Hepatocyte (in vitro differentiated cells): ENCODE measurements around the gene CAPN7. TPM values are rescaled to one million over a fixed set of nuclear protein-coding genes. Genes with fewer than 3 reads are reported as not detected.

Source experiments
- DNase-seq: peaks from one replicate; pipeline ENCODE4 v3.0.0-alpha.2; 2016; ENCODE audit warnings: low spot score
- H2AFZ ChIP-seq: fragments of 200-600 bp; sonication (generic); 2 replicates; pipeline ENCODE4 v1.6.0; 2016; ENCODE audit warnings: antibody characterized with exemption, mild to moderate bottlenecking
- H3K27ac ChIP-seq: fragments of 200-600 bp; sonication (generic); 2 replicates; pipeline ENCODE4 v1.5.1; 2016; ENCODE audit warnings: mild to moderate bottlenecking
- H3K27me3 ChIP-seq: fragments of 200-600 bp; sonication (generic); 2 replicates; pipeline ENCODE4 v1.6.1; 2016
- H3K36me3 ChIP-seq: fragments of 200-600 bp; sonication (generic); replicated peaks from 2 replicates; pipeline ENCODE4 v1.5.1; 2016; ENCODE audit warnings: low read depth; ENCODE audit not compliant: insufficient read depth
- H3K4me1 ChIP-seq: fragments of 200-600 bp; sonication (generic); 2 replicates; pipeline ENCODE4 v1.5.1; 2016; ENCODE audit warnings: mild to moderate bottlenecking, moderate library complexity; ENCODE audit not compliant: insufficient read depth
- H3K4me2 ChIP-seq: fragments of 200-600 bp; sonication (generic); 2 replicates; pipeline ENCODE4 v1.6.0; 2016
- H3K4me3 ChIP-seq: fragments of 200-600 bp; sonication (generic); 2 replicates; pipeline ENCODE4 v1.5.1; 2016; ENCODE audit warnings: mild to moderate bottlenecking
- H3K79me2 ChIP-seq: fragments of 200-600 bp; sonication (generic); 2 replicates; pipeline ENCODE4 v1.6.0; 2017; ENCODE audit warnings: mild to moderate bottlenecking
- H3K9me2 ChIP-seq: fragments of 200-600 bp; sonication (generic); replicated peaks from 2 replicates; pipeline ENCODE4 v1.6.0; 2017; ENCODE audit warnings: mild to moderate bottlenecking; ENCODE audit not compliant: insufficient read depth
- H3K9me3 ChIP-seq: fragments of 200-600 bp; sonication (generic); 2 replicates; pipeline ENCODE4 v1.5.1; 2016; ENCODE audit warnings: low read depth, mild to moderate bottlenecking
- H4K20me1 ChIP-seq: fragments of 200-600 bp; sonication (generic); 2 replicates; pipeline ENCODE4 v1.6.0; 2016; ENCODE audit warnings: mild to moderate bottlenecking; ENCODE audit not compliant: insufficient read depth, poor library complexity, severe bottlenecking
- CTCF ChIP-seq: fragments of 200-600 bp; sonication (generic); IDR thresholded peaks from 2 replicates; pipeline ENCODE4 v1.5.1; 2016; ENCODE audit warnings: antibody characterized with exemption, mild to moderate bottlenecking; ENCODE audit not compliant: poor library complexity
- EZH2 ChIP-seq: fragments of 200-600 bp; sonication (generic); IDR thresholded peaks from 2 replicates; pipeline ENCODE4 v1.6.1; 2016; ENCODE audit warnings: antibody characterized with exemption, mild to moderate bottlenecking, borderline replicate concordance
- EZH2phosphoT487 ChIP-seq: fragments of 200-600 bp; sonication (generic); IDR thresholded peaks from one replicate; pipeline ENCODE4 v1.6.1; 2018; ENCODE audit warnings: antibody characterized with exemption, mild to moderate bottlenecking, low read depth, moderate library complexity; ENCODE audit not compliant: unreplicated experiment, severe bottlenecking
- WGBS: methylation state at CpG from one replicate; pipeline ENCODE4 v1.1.6; 2016; ENCODE audit warnings: low lambda C conversion rate; ENCODE audit errors: missing lambda C conversion rate; 5-methylcytosine and 5-hydroxymethylcytosine counted together
- polyA plus RNA-seq: library from polyadenylated mRNA; unstranded; fragments of >200 nt; fragmentation: Nextera tagmentation; extraction: Ambion mirVana; gene quantifications from 2 replicates; pipeline ENCODE4 v1.2.1, GENCODE V29; 2016
- total RNA-seq: library from RNA; depleted of rRNA; stranded (reverse); fragments of >200 nt; gene quantifications from 2 replicates; pipeline ENCODE4 v1.2.3, GENCODE V29; 2014

CAPN7 gene
- total and polyA plus RNA-seq, 2 experiments from 2014 or later = 21.6 to 60.3 TPM

GRCh38 chr3:15271030-15271429 lies 65.0 kb downstream of the CAPN7 start:
- H3K4me1 ChIP-seq = peaks cover 3% of the 10 kb centered on the region
- H2AFZ ChIP-seq = no peak overlapping the region
- DNase-seq = no peak
- H3K9me3 ChIP-seq = no peaks in the 10 kb centered on the region
- no peaks in the 10 kb centered on the region for H4K20me1 ChIP-seq
- H3K27ac ChIP-seq = no peak overlapping the region
- no peak overlapping the region for H3K4me2 ChIP-seq
- TF ChIP-seq EZH2phosphoT487 (no peak), CTCF (no peak), EZH2 (no peak)
- H3K4me3 ChIP-seq = no peak overlapping the region
- H3K79me2 ChIP-seq = no peaks in the 10 kb centered on the region
- no peaks in the 10 kb centered on the region for H3K9me2 ChIP-seq
- WGBS = 91% methylated on average over 4 of the region's 4 CpGs
- H3K27me3 ChIP-seq = no peaks in the 10 kb centered on the region
- H3K36me3 ChIP-seq = no peaks in the 10 kb centered on the region

- H3K27ac ChIP-seq = no peak overlapping the region
- H2AFZ ChIP-seq = no peak overlapping the region
- DNase-seq = no peak
- no peak overlapping the region for H3K4me3 ChIP-seq
- 80% methylated on average over 14 of the region's 14 CpGs for WGBS
- TF ChIP-seq EZH2 (no peak), CTCF (no peak), EZH2phosphoT487 (no peak)
- no peaks in the 10 kb centered on the region for H4K20me1 ChIP-seq
- no peaks in the 10 kb centered on the region for H3K36me3 ChIP-seq
- no peaks in the 10 kb centered on the region for H3K9me3 ChIP-seq
- H3K79me2 ChIP-seq = peaks cover under 1% of the 10 kb centered on the region
- peaks cover 3% of the 10 kb centered on the region for H3K4me1 ChIP-seq
- no peak overlapping the region for H3K4me2 ChIP-seq
- H3K9me2 ChIP-seq = no peaks in the 10 kb centered on the region
- H3K27me3 ChIP-seq = no peaks in the 10 kb centered on the region
Observed at GRCh38 chr3:15271785-15272381, 65.8 kb downstream of the CAPN7 start.

GRCh38 chr3:15272426-15273196 lies 66.6 kb downstream of the CAPN7 start:
- H4K20me1 ChIP-seq = no peaks in the 10 kb centered on the region
- no peak overlapping the region for H3K4me3 ChIP-seq
- no peaks in the 10 kb centered on the region for H3K36me3 ChIP-seq
- no peak overlapping the region for H3K27ac ChIP-seq
- no peak overlapping the region for H2AFZ ChIP-seq
- DNase-seq = no peak
- H3K4me2 ChIP-seq = no peak overlapping the region
- H3K4me1 ChIP-seq = peaks cover 3% of the 10 kb centered on the region
- H3K9me3 ChIP-seq = no peaks in the 10 kb centered on the region
- WGBS = 70% methylated on average over 7 of the region's 7 CpGs
- TF ChIP-seq EZH2 = no peak
- no peak for TF ChIP-seq EZH2phosphoT487
- TF ChIP-seq CTCF = no peak
- no peaks in the 10 kb centered on the region for H3K9me2 ChIP-seq
- no peaks in the 10 kb centered on the region for H3K27me3 ChIP-seq
- H3K79me2 ChIP-seq = peaks cover 5% of the 10 kb centered on the region
